GM12865 (cell line): ENCODE measurements around the gene NKD1.

Experiments
- DNase-seq: peaks from one replicate; pipeline ENCODE4 v3.0.0; 2010; ENCODE audit warnings: low read depth
- H3K4me3 ChIP-seq: 2 replicates; pipeline ENCODE4 v1.5.1; 2011; ENCODE audit warnings: mild to moderate bottlenecking, low read depth, low read length, control low read depth
- CTCF ChIP-seq: IDR thresholded peaks from 2 replicates; pipeline ENCODE4 v1.5.1; 2011; ENCODE audit warnings: low read length, control low read depth, low read depth, inconsistent platforms; ENCODE audit not compliant: insufficient read depth; ENCODE audit errors: missing control alignments

Gene NKD1

GRCh38 chr16:50611995-50612848, 64.0 kb downstream of the NKD1 start:
- no peak for DNase-seq
- no peak overlapping the region for H3K4me3 ChIP-seq
- no peak for TF ChIP-seq CTCF

GRCh38 chr16:50612849-50613198, 64.6 kb downstream of the NKD1 start:
- no peak for DNase-seq
- no peak overlapping the region for H3K4me3 ChIP-seq
- no peak for TF ChIP-seq CTCF

- DNase-seq = no peak
- H3K4me3 ChIP-seq = no peak overlapping the region
- no peak for TF ChIP-seq CTCF
Observed at GRCh38 chr16:50613281-50613963, 65.2 kb downstream of the NKD1 start.

GRCh38 chr16:50613964-50614474, 65.8 kb downstream of the NKD1 start:
- peak; percentile 11 for DNase-seq
- TF ChIP-seq CTCF = no peak
- H3K4me3 ChIP-seq = no peak overlapping the region

- no peak for TF ChIP-seq CTCF
- no peak overlapping the region for H3K4me3 ChIP-seq
- no peak for DNase-seq
Observed at GRCh38 chr16:50614955-50615724, 66.9 kb downstream of the NKD1 start.

- DNase-seq = no peak
- no peak overlapping the region for H3K4me3 ChIP-seq
- no peak for TF ChIP-seq CTCF
Observed at GRCh38 chr16:50615891-50616290, 67.7 kb downstream of the NKD1 start.
